GM10248 (cell line): ENCODE results near the gene SLC37A3.

ENCODE experiments used
- CTCF ChIA-PET: fragments of 300-600 bp; sonication (Branson Sonifier 250); formaldehyde crosslinking; extraction: SDS; loops from one replicate; lab custom pipeline; 2021; ENCODE audit warnings: antibody characterized with exemption; lab: Yijun Ruan, JAX
- POLR2A ChIA-PET: fragments of 350-650 bp; sonication (Branson Sonifier 250); formaldehyde crosslinking; extraction: SDS; loops from one replicate; lab custom pipeline; 2020; ENCODE audit warnings: antibody characterized with exemption; lab: Yijun Ruan, JAX
- DNase-seq: peaks from one replicate; pipeline ENCODE4 v3.0.0; 2012; ENCODE audit errors: extremely low spot score
- TF ChIP-seq, protein P1 (sequence below): IDR thresholded peaks from 2 replicates; pipeline ENCODE4 v1.5.1; 2012; ENCODE audit warnings: mild to moderate bottlenecking, low read depth; ENCODE audit errors: extremely low read depth, missing control alignments, control extremely low read depth

Gene SLC37A3

DNA sequence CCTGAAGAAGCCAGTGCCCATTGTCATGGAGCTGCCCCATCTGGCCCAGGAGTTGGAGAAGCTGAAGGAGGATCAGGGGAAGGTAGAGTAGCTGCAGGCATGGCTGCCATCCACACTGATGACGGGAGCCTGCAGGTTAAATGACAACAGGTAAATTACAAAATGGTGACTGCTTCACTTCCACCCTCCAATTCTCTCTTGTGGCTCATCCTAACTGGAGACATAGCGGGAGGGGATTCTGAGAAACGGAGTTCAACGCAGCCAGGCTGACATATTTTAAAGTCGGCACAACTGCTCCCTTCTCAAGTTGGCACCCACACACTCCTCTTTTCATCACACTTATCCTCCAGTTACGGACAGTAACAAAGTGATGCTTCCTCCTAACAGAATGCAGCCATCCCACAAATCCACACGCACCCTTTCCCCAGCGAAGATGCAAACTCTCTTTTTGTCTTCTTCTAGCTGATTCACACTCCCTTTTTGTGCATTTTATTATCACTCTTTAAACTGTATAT is 103.0 kb downstream of the SLC37A3 start:
- ChIA-PET POLR2A (no interaction called here), CTCF (no interaction called here)
- DNase-seq = no peak
- TF ChIP-seq, protein P1, sequence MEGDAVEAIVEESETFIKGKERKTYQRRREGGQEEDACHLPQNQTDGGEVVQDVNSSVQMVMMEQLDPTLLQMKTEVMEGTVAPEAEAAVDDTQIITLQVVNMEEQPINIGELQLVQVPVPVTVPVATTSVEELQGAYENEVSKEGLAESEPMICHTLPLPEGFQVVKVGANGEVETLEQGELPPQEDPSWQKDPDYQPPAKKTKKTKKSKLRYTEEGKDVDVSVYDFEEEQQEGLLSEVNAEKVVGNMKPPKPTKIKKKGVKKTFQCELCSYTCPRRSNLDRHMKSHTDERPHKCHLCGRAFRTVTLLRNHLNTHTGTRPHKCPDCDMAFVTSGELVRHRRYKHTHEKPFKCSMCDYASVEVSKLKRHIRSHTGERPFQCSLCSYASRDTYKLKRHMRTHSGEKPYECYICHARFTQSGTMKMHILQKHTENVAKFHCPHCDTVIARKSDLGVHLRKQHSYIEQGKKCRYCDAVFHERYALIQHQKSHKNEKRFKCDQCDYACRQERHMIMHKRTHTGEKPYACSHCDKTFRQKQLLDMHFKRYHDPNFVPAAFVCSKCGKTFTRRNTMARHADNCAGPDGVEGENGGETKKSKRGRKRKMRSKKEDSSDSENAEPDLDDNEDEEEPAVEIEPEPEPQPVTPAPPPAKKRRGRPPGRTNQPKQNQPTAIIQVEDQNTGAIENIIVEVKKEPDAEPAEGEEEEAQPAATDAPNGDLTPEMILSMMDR = no peak

DNA sequence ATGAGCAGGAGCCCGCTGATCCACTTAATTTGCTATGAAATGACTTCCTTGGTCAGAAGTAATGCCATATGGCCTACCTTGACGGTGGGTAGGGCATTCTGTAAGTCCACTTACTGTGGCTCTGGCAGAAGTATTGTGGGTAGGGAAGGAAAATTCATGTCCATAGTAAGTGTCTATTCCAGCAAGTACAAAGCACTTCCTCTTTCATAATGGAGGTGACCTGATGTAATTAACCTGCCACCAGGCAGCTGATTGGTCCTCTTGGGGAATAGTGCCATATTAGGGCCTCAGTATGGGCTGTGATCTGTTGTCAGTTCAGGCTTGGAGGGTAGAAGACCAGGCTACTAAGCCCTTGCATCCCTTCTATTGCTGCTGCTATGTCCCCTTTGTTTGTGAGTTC is 103.9 kb downstream of the SLC37A3 start:
- ChIA-PET CTCF (no interaction called here), POLR2A (no interaction called here)
- TF ChIP-seq, protein P1 = no peak
- no peak for DNase-seq

GRCh38 chr7:140292438-140292837 is 105.9 kb downstream of the SLC37A3 start:
- DNase-seq = no peak
- ChIA-PET POLR2A (no interaction called here), CTCF (no interaction called here)

DNA sequence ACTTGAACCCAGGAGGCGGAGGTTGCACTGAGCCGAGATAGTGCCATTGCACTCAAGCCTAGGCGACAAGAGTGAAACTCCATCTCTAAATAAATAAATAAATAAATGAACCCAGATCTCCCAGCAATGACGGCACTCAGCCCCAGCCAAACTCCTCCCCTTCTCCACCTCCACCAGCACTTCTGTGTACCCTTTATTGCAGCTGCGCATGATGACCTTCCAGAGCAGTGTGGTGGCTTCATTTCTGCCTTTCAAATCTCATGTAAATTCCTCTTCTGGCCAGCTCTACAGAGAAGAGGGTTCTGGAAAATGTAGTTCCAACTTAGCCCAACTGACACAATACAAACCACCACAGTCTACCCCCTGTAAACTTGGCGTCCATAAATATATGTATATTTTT is 108.5 kb downstream of the SLC37A3 start:
- no peak for DNase-seq
- TF ChIP-seq, protein P1 = no peak
- POLR2A ChIA-PET = no interaction called here
- CTCF ChIA-PET = no interaction called here

More at GRCh38 chr7:140292438-140292837, 105.9 kb downstream of the SLC37A3 start:
- TF ChIP-seq, protein P1 = no peak

DNA sequence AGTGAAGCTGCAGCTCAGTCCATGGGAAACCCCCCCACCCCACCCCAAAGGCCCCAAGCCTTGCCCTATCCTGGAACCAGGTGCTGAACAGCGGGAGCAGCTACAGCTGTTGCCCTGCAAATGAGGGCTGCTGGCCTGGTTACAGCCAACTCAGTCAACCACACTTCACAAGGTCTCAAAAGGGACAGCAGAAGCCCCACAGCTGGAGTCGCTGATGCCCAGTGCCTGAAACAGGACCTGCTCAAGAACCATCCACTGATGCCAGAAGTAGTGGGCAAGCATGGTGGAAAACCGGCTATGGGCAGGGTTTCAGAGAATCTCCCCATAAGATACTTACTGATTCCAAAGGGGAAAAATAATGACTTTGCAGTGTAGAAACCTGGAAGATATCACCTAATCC is 110.3 kb downstream of the SLC37A3 start:
- TF ChIP-seq, protein P1 = no peak
- ChIA-PET CTCF (no interaction called here), POLR2A (no interaction called here)
- no peak for DNase-seq

DNA sequence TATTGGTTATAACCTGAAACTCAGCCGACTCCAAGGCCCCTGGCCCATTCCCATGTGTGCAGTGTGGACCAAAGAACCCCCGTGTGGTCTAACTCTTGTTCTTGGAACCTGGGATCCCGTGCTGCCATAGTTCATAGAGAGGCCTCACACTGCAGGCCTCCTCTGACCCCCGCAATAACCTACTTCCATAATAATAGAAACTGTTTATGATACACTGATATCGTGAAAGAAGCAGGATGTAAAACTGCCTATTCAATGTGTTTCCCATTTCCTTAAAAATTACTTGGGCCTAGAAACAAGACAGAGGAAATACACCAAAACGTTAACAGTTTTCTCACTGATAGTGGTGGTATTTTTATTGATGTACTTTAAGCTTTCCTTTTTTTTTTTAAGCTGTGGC is 112.4 kb downstream of the SLC37A3 start:
- no peak for DNase-seq
- CTCF ChIA-PET = no interaction called here
- TF ChIP-seq, protein P1 = no peak
- POLR2A ChIA-PET = no interaction called here

DNA sequence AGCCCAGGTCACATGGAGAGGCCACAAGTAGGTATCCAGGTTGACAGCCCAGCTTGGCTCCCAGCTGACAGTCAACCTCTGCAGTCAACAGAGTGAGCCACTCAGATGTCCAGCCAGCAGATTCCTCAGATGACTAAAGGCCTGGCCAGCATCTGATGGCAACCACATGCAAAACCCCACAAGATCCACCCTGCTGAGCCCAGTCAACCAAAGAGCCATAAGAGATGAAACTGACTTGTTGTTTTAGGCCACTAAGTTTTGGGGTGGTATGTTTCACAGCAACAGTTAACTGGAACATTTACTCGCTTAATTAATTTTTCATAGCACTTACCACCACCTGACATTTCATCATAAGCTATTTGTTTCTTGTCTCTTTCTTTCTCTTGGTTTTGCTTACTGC is 114.3 kb downstream of the SLC37A3 start:
- TF ChIP-seq, protein P1 = no peak
- ChIA-PET CTCF (no interaction called here), POLR2A (no interaction called here)

More for the DNA sequence above, 114.3 kb downstream of the SLC37A3 start:
- DNase-seq = no peak
